Upper lobe of right lung (tissue), 1 donor: ENCODE measurements around the gene SNRPD3. TPM values are rescaled to one million over a fixed set of nuclear protein-coding genes. Genes with fewer than 3 reads are reported as not detected.

Experiments
- ATAC-seq: fragments of 200-7000 bp; cut with Tn5 transposase; one replicate; pipeline ENCODE4 v1.9.1; 2020; ENCODE audit warnings: mild to moderate bottlenecking, moderate library complexity
- DNase-seq: peaks from one replicate; pipeline ENCODE4 v3.0.0-alpha.2; 2020
- H3K27ac ChIP-seq: fragments of 200-600 bp; one replicate; pipeline ENCODE4 v1.8.0; 2022
- H3K27me3 ChIP-seq: fragments of 200-600 bp; one replicate; pipeline ENCODE4 v1.8.0; 2022; ENCODE audit warnings: mild to moderate bottlenecking
- H3K36me3 ChIP-seq: fragments of 200-600 bp; one replicate; pipeline ENCODE4 v1.8.0; 2022
- H3K4me1 ChIP-seq: fragments of 200-600 bp; one replicate; pipeline ENCODE4 v1.8.0; 2022
- H3K4me3 ChIP-seq: fragments of 200-600 bp; one replicate; pipeline ENCODE4 v1.8.0; 2022; ENCODE audit warnings: mild to moderate bottlenecking
- H3K9me3 ChIP-seq: fragments of 200-600 bp; one replicate; pipeline ENCODE4 v1.8.0; 2022
- intact Hi-C: fragments of 100-400 bp; cut with DNase I; formaldehyde crosslinking; loops from one replicate; pipeline ENCODE4 v1.11.0; 2022
- total RNA-seq: library from RNA; stranded (reverse); fragmentation: NEBNext Ultra II Directional; extraction: Animal tissue kit (Norgen Biotek cat#: 25700); gene quantifications from one replicate; pipeline ENCODE4 v1.2.1, GENCODE V29; 2021
- TF ChIP-seq, protein P1 (sequence below): fragments of 200-600 bp; IDR thresholded peaks from one replicate; pipeline ENCODE4 v1.8.0; 2022; ENCODE audit warnings: antibody characterized with exemption
- donor health status: DM: no; HTN: yes; CAD: no; lungs with severe emphysema.

Gene SNRPD3
- total RNA-seq, 1 donor from 2014 or later, result 64.5 TPM

GRCh38 chr22:24565077-24565476 lies 9.3 kb downstream of the SNRPD3 start:
- ATAC-seq (no peak), DNase-seq (no peak)
- intact Hi-C loops, result no loop called here
- Histone ChIP-seq H3K4me1 (peaks cover 31% of the 10 kb centered on the region), H3K9me3 (no peaks in the 10 kb centered on the region), H3K4me3 (no peak overlapping the region), H3K27me3 (no peaks in the 10 kb centered on the region), H3K27ac (no peak overlapping the region), H3K36me3 (peaks cover 48% of the 10 kb centered on the region)
- TF ChIP-seq, protein P1, sequence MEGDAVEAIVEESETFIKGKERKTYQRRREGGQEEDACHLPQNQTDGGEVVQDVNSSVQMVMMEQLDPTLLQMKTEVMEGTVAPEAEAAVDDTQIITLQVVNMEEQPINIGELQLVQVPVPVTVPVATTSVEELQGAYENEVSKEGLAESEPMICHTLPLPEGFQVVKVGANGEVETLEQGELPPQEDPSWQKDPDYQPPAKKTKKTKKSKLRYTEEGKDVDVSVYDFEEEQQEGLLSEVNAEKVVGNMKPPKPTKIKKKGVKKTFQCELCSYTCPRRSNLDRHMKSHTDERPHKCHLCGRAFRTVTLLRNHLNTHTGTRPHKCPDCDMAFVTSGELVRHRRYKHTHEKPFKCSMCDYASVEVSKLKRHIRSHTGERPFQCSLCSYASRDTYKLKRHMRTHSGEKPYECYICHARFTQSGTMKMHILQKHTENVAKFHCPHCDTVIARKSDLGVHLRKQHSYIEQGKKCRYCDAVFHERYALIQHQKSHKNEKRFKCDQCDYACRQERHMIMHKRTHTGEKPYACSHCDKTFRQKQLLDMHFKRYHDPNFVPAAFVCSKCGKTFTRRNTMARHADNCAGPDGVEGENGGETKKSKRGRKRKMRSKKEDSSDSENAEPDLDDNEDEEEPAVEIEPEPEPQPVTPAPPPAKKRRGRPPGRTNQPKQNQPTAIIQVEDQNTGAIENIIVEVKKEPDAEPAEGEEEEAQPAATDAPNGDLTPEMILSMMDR, result no peak

- Histone ChIP-seq H3K27me3 (no peaks in the 10 kb centered on the region), H3K27ac (peak overlapping the region; percentile 19), H3K4me3 (no peak overlapping the region), H3K4me1 (peaks cover 31% of the 10 kb centered on the region), H3K36me3 (peaks cover 55% of the 10 kb centered on the region), H3K9me3 (no peaks in the 10 kb centered on the region)
- ATAC-seq (peak; percentile 70), DNase-seq (no peak)
- intact Hi-C loops, result no loop called here
- TF ChIP-seq, protein P1, result no peak
These were observed 11.2 kb downstream of the SNRPD3 start for GRCh38 chr22:24566899-24567511.

GRCh38 chr22:24567668-24568067 lies 11.9 kb downstream of the SNRPD3 start:
- Histone ChIP-seq H3K36me3 (peaks cover 55% of the 10 kb centered on the region), H3K9me3 (no peaks in the 10 kb centered on the region), H3K27ac (no peak overlapping the region), H3K27me3 (no peaks in the 10 kb centered on the region), H3K4me3 (no peak overlapping the region), H3K4me1 (peaks cover 31% of the 10 kb centered on the region)
- TF ChIP-seq, protein P1, result no peak
- intact Hi-C loops, result no loop called here
- ATAC-seq, result peak; percentile 43
- DNase-seq, result no peak

GRCh38 chr22:24571266-24571665 lies 15.5 kb downstream of the SNRPD3 start:
- intact Hi-C loops, result no loop called here
- Histone ChIP-seq H3K27ac (no peak overlapping the region), H3K27me3 (no peaks in the 10 kb centered on the region), H3K36me3 (peaks cover 73% of the 10 kb centered on the region), H3K9me3 (no peaks in the 10 kb centered on the region), H3K4me1 (peaks cover 10% of the 10 kb centered on the region), H3K4me3 (no peak overlapping the region)
- DNase-seq (no peak), ATAC-seq (no peak)
- TF ChIP-seq, protein P1, result no peak

DNA sequence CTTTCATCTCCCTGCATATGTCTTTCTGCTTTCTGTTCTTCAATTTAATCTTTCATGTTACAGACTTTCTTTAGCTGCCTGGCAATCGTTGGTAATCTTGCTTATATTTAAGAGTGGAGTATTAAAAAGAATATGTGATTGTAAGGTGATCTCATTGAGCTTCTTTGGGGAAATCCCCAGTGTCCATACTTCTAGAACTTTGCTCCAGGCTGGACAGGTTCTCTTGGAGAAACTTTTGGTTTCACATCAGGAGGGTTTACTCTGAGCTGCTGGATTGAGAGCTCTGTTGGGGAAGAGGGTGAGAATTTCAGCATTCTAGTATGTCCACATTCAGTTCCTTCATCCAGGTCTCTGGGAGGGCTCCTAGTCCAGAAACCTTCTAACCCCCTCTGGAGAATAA lies 21.0 kb downstream of the SNRPD3 start:
- Histone ChIP-seq H3K4me1 (peaks cover 5% of the 10 kb centered on the region), H3K27ac (no peak overlapping the region), H3K36me3 (peaks cover 35% of the 10 kb centered on the region), H3K9me3 (no peaks in the 10 kb centered on the region), H3K4me3 (no peak overlapping the region), H3K27me3 (no peaks in the 10 kb centered on the region)
- TF ChIP-seq, protein P1, result no peak
- DNase-seq (no peak), ATAC-seq (no peak)
- intact Hi-C loops, result no loop called here
